DOHH2 (cell line): ENCODE data around the gene SAMD8.

Experiments
- EZH2phosphoT487 ChIP-seq: fragments of 200-600 bp; sonication (generic); IDR thresholded peaks from 2 replicates; pipeline ENCODE4 v1.6.1; 2017; ENCODE audit warnings: borderline replicate concordance, mild to moderate bottlenecking, antibody characterized with exemption, low read length, moderate library complexity, mixed read lengths
- TF ChIP-seq, protein P1 (sequence below): fragments of 200-600 bp; sonication (generic); IDR thresholded peaks from one replicate; pipeline ENCODE4 v1.5.1; 2014; ENCODE audit warnings: antibody characterized with exemption, mild to moderate bottlenecking, low read depth, low read length; ENCODE audit not compliant: poor library complexity, severe bottlenecking

GRCh38 chr10:75226095-75226494, 114.6 kb downstream of the SAMD8 start:
- TF ChIP-seq, protein P1, sequence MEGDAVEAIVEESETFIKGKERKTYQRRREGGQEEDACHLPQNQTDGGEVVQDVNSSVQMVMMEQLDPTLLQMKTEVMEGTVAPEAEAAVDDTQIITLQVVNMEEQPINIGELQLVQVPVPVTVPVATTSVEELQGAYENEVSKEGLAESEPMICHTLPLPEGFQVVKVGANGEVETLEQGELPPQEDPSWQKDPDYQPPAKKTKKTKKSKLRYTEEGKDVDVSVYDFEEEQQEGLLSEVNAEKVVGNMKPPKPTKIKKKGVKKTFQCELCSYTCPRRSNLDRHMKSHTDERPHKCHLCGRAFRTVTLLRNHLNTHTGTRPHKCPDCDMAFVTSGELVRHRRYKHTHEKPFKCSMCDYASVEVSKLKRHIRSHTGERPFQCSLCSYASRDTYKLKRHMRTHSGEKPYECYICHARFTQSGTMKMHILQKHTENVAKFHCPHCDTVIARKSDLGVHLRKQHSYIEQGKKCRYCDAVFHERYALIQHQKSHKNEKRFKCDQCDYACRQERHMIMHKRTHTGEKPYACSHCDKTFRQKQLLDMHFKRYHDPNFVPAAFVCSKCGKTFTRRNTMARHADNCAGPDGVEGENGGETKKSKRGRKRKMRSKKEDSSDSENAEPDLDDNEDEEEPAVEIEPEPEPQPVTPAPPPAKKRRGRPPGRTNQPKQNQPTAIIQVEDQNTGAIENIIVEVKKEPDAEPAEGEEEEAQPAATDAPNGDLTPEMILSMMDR = no peak
- TF ChIP-seq EZH2phosphoT487 = no peak
